ENCODE results near the gene NDRG4. TPM values are rescaled to one million over a fixed set of nuclear protein-coding genes. Genes with fewer than 3 reads are reported as not detected.

NDRG4 gene
- total RNA-seq, 1 experiment from 2014 or later, result 4.8 TPM

- intact Hi-C loops (cut with micrococcal nuclease; ENCODE audit: unreplicated experiment), result no loop called here
- Histone ChIP-seq H4K20me1 (ENCODE audit: insufficient read depth) (no peaks in the 10 kb centered on the region), H2AFZ (no peak overlapping the region), H3K27ac (no peak overlapping the region), H3K36me3 (ENCODE audit: low read depth) (no peaks in the 10 kb centered on the region), H3K9me3 (ENCODE audit: insufficient read depth, low read depth) (no peaks in the 10 kb centered on the region), H3K4me3 (no peak overlapping the region), H3K4me2 (no peak overlapping the region), H3F3A (ENCODE audit: insufficient read depth, low read depth) (peaks cover 15% of the 10 kb centered on the region; the same call in 1 of the 2 replicates), H3K27me3 (ENCODE audit: insufficient read depth, low read depth) (no peaks in the 10 kb centered on the region), H3K9me2 (ENCODE audit: insufficient read depth) (no peaks in the 10 kb centered on the region), H3K4me1 (replicated peaks; ENCODE audit: insufficient read depth) (no peaks in the 10 kb centered on the region), H3K79me2 (ENCODE audit: low read depth) (no peaks in the 10 kb centered on the region)
- CTCF ChIA-PET, result interaction anchor here (0.5 kb wide), 1 partner anchor 167 kb away, joined by 3 read pairs; no protein-coding TSS in a partner anchor
- no TSS peak for BruUV-seq (replicated peaks)
- POLR2A ChIA-PET (ENCODE audit: unreplicated experiment), result no interaction called here
- no peak for TF ChIP-seq CTCF (conservative IDR thresholded peaks at IDR 0.05)
- no peak for TF ChIP-seq EZH2 (IDR thresholded peaks at IDR 0.05; ENCODE audit: low read depth)
- no peak for DNase-seq
These were observed 6.0 kb upstream of the NDRG4 start for GRCh38 chr16:58493756-58494431.

GRCh38 chr16:58494981-58495520 lies 4.9 kb upstream of the NDRG4 start:
- CTCF ChIA-PET, result interaction anchor here (0.7 kb wide), 1 partner anchor 166 kb away, joined by 5 read pairs; no protein-coding TSS in a partner anchor
- H3K36me3 ChIP-seq (ENCODE audit: low read depth), result no peaks in the 10 kb centered on the region
- BruUV-seq (replicated peaks), result no TSS peak
- H3K4me2 ChIP-seq, result no peak overlapping the region
- TF ChIP-seq CTCF (conservative IDR thresholded peaks at IDR 0.05) (peak; percentile 65), EZH2 (IDR thresholded peaks at IDR 0.05; ENCODE audit: low read depth) (no peak)
- H3K9me2 ChIP-seq (ENCODE audit: insufficient read depth), result no peaks in the 10 kb centered on the region
- intact Hi-C loops (cut with micrococcal nuclease; ENCODE audit: unreplicated experiment), result no loop called here
- H4K20me1 ChIP-seq (ENCODE audit: insufficient read depth), result no peaks in the 10 kb centered on the region
- no peak overlapping the region for H3K27ac ChIP-seq
- no peaks in the 10 kb centered on the region for H3K27me3 ChIP-seq (ENCODE audit: insufficient read depth, low read depth)
- DNase-seq, result peak; percentile 73 to 89
- H3K4me3 ChIP-seq, result no peak overlapping the region
- H3F3A ChIP-seq (ENCODE audit: insufficient read depth, low read depth), result peaks cover 15% of the 10 kb centered on the region; the same call in 1 of the 2 replicates
- H3K9me3 ChIP-seq (ENCODE audit: insufficient read depth, low read depth), result no peaks in the 10 kb centered on the region
- H2AFZ ChIP-seq, result no peak overlapping the region
- H3K79me2 ChIP-seq (ENCODE audit: low read depth), result no peaks in the 10 kb centered on the region
- POLR2A ChIA-PET (ENCODE audit: unreplicated experiment), result no interaction called here
- H3K4me1 ChIP-seq (replicated peaks; ENCODE audit: insufficient read depth), result 0 out of 2 replicates have a peak, but pooled peaks cover 1% of the 10 kb centered on the region

GRCh38 chr16:58495521-58496331 lies 4.2 kb upstream of the NDRG4 start:
- DNase-seq, result no peak
- Histone ChIP-seq H3K4me3 (no peak overlapping the region), H3F3A (ENCODE audit: insufficient read depth, low read depth) (peaks cover 15% of the 10 kb centered on the region; the same call in 1 of the 2 replicates), H3K4me2 (no peak overlapping the region), H3K4me1 (replicated peaks; ENCODE audit: insufficient read depth) (0 out of 2 replicates have a peak, but pooled peaks cover 7% of the 10 kb centered on the region), H2AFZ (no peak overlapping the region), H4K20me1 (ENCODE audit: insufficient read depth) (no peaks in the 10 kb centered on the region), H3K36me3 (ENCODE audit: low read depth) (no peaks in the 10 kb centered on the region), H3K79me2 (ENCODE audit: low read depth) (no peaks in the 10 kb centered on the region), H3K27ac (no peak overlapping the region), H3K9me2 (ENCODE audit: insufficient read depth) (no peaks in the 10 kb centered on the region), H3K9me3 (ENCODE audit: insufficient read depth, low read depth) (no peaks in the 10 kb centered on the region), H3K27me3 (ENCODE audit: insufficient read depth, low read depth) (no peaks in the 10 kb centered on the region)
- POLR2A ChIA-PET (ENCODE audit: unreplicated experiment), result no interaction called here
- TF ChIP-seq CTCF (conservative IDR thresholded peaks at IDR 0.05) (no peak), EZH2 (IDR thresholded peaks at IDR 0.05; ENCODE audit: low read depth) (no peak)
- no TSS peak for BruUV-seq (replicated peaks)
- intact Hi-C loops (cut with micrococcal nuclease; ENCODE audit: unreplicated experiment), result no loop called here
- CTCF ChIA-PET, result interaction anchor here (0.7 kb wide), 1 partner anchor 165 kb away, joined by 5 read pairs; no protein-coding TSS in a partner anchor
